ENCODE measurements around the gene AP2A2. TPM values are rescaled to one million over a fixed set of nuclear protein-coding genes. Genes with fewer than 3 reads are reported as not detected.

Gene AP2A2
- total RNA-seq, 2 experiments from 2014 or later: 45.9 to 46.6 TPM

GRCh38 chr11:901452-902061 lies 24.1 kb upstream of the AP2A2 start:
- Mint-ChIP-seq H3K9me3 (no peaks in the 10 kb centered on the region), H3K4me3 (no peak overlapping the region), H3K4me1 (ENCODE audit: low read depth) (peaks cover 4% of the 10 kb centered on the region), H3K36me3 (ENCODE audit: low read depth) (peaks cover 52% of the 10 kb centered on the region), H3K27ac (no peak overlapping the region), H3K27me3 (no peaks in the 10 kb centered on the region)
- H3K27ac ChIP-seq (ENCODE audit: low read depth in 1 of 2, low read length in 2 of 2): no peak overlapping the region
- H3K4me1 ChIP-seq (ENCODE audit: insufficient read depth, low read length): no peaks in the 10 kb centered on the region
- intact Hi-C loops (cut with DNase I, micrococcal nuclease): no loop called here
- no peak overlapping the region for H3K4me3 ChIP-seq (ENCODE audit: low read length)
- ATAC-seq (ENCODE audit: poor library complexity) (no peak), DNase-seq (no peak)
- ChIA-PET CTCF (no interaction called here), POLR2A (no interaction called here)
- TF ChIP-seq, protein P1, sequence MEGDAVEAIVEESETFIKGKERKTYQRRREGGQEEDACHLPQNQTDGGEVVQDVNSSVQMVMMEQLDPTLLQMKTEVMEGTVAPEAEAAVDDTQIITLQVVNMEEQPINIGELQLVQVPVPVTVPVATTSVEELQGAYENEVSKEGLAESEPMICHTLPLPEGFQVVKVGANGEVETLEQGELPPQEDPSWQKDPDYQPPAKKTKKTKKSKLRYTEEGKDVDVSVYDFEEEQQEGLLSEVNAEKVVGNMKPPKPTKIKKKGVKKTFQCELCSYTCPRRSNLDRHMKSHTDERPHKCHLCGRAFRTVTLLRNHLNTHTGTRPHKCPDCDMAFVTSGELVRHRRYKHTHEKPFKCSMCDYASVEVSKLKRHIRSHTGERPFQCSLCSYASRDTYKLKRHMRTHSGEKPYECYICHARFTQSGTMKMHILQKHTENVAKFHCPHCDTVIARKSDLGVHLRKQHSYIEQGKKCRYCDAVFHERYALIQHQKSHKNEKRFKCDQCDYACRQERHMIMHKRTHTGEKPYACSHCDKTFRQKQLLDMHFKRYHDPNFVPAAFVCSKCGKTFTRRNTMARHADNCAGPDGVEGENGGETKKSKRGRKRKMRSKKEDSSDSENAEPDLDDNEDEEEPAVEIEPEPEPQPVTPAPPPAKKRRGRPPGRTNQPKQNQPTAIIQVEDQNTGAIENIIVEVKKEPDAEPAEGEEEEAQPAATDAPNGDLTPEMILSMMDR (IDR thresholded peaks at IDR 0.05): no peak
- H3K36me3 ChIP-seq (ENCODE audit: insufficient read depth, low read length): peaks cover 68% of the 10 kb centered on the region
- H3K9me3 ChIP-seq (ENCODE audit: control insufficient read depth in 1 of 2, insufficient read depth in 1 of 2, low read length in 2 of 2): no peaks in the 10 kb centered on the region
- H3K27me3 ChIP-seq (ENCODE audit: control insufficient read depth in 1 of 2, insufficient read depth in 2 of 2, low read length in 2 of 2): no peaks in the 10 kb centered on the region

GRCh38 chr11:904380-904779 lies 21.3 kb upstream of the AP2A2 start:
- Histone ChIP-seq H3K4me1 (ENCODE audit: insufficient read depth, low read length) (peaks cover 2% of the 10 kb centered on the region), H3K27ac (ENCODE audit: low read depth in 1 of 2, low read length in 2 of 2) (no peak overlapping the region), H3K9me3 (ENCODE audit: control insufficient read depth in 1 of 2, insufficient read depth in 1 of 2, low read length in 2 of 2) (no peaks in the 10 kb centered on the region), H3K27me3 (ENCODE audit: control insufficient read depth in 1 of 2, insufficient read depth in 2 of 2, low read length in 2 of 2) (no peaks in the 10 kb centered on the region), H3K36me3 (ENCODE audit: insufficient read depth, low read length) (peaks cover 58% of the 10 kb centered on the region), H3K4me3 (ENCODE audit: low read length) (no peak overlapping the region)
- Mint-ChIP-seq H3K4me3 (no peak overlapping the region), H3K27me3 (no peaks in the 10 kb centered on the region), H3K36me3 (ENCODE audit: low read depth) (peaks cover 52% of the 10 kb centered on the region), H3K9me3 (no peaks in the 10 kb centered on the region), H3K4me1 (ENCODE audit: low read depth) (peaks cover 10% of the 10 kb centered on the region), H3K27ac (no peak overlapping the region)
- intact Hi-C loops (cut with DNase I, micrococcal nuclease): no loop called here
- TF ChIP-seq, protein P1 (IDR thresholded peaks at IDR 0.05): no peak
- ATAC-seq (ENCODE audit: poor library complexity) (no peak), DNase-seq (no peak)
- ChIA-PET POLR2A (no interaction called here), CTCF (no interaction called here)

GRCh38 chr11:905952-906351 lies 19.7 kb upstream of the AP2A2 start:
- ChIA-PET POLR2A (no interaction called here), CTCF (no interaction called here)
- DNase-seq (no peak), ATAC-seq (ENCODE audit: poor library complexity) (no peak)
- Mint-ChIP-seq H3K9me3 (no peaks in the 10 kb centered on the region), H3K27ac (no peak overlapping the region), H3K36me3 (ENCODE audit: low read depth) (peaks cover 44% of the 10 kb centered on the region), H3K4me3 (no peak overlapping the region), H3K4me1 (ENCODE audit: low read depth) (peaks cover 10% of the 10 kb centered on the region), H3K27me3 (no peaks in the 10 kb centered on the region)
- Histone ChIP-seq H3K36me3 (ENCODE audit: insufficient read depth, low read length) (peaks cover 43% of the 10 kb centered on the region), H3K27ac (ENCODE audit: low read depth in 1 of 2, low read length in 2 of 2) (no peak overlapping the region), H3K27me3 (ENCODE audit: control insufficient read depth in 1 of 2, insufficient read depth in 2 of 2, low read length in 2 of 2) (no peaks in the 10 kb centered on the region), H3K4me3 (ENCODE audit: low read length) (no peak overlapping the region), H3K9me3 (ENCODE audit: control insufficient read depth in 1 of 2, insufficient read depth in 1 of 2, low read length in 2 of 2) (no peaks in the 10 kb centered on the region), H3K4me1 (ENCODE audit: insufficient read depth, low read length) (peaks cover 11% of the 10 kb centered on the region)
- intact Hi-C loops (cut with DNase I, micrococcal nuclease): no loop called here
- TF ChIP-seq, protein P1 (IDR thresholded peaks at IDR 0.05): no peak

Measured in CD4-positive, alpha-beta T cell (primary cell).